ENCODE measurements around the gene COL18A1. TPM values are rescaled to one million over a fixed set of nuclear protein-coding genes. Genes with fewer than 3 reads are reported as not detected.

Gene COL18A1
- total RNA-seq, 1 donor = 33.7 TPM

DNA sequence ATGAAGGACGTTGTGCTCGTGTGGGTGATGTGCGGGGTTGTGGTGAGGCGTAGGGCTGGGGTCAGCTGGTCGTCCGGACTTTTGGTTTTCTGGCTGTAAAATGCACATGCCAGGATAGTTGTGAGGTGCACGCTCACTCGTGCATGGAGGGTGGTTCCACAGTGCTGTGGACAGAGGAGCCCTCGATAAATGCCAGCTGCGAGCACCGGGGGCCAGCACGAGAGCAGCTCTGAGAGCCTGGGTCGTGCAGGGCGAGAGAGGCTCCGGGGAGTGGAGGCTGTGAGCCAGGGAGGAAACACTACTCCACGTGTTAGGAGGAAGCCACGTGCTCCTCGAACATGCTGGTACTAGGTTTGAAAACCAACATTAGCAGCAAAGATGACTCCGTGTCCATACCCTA is 39.4 kb downstream of the COL18A1 start:
- H3K4me3 ChIP-seq (ENCODE audit: low read depth, low read length) = no peak overlapping the region
- no peak for DNase-seq (ENCODE audit: low read depth)
- TF ChIP-seq, protein P1, sequence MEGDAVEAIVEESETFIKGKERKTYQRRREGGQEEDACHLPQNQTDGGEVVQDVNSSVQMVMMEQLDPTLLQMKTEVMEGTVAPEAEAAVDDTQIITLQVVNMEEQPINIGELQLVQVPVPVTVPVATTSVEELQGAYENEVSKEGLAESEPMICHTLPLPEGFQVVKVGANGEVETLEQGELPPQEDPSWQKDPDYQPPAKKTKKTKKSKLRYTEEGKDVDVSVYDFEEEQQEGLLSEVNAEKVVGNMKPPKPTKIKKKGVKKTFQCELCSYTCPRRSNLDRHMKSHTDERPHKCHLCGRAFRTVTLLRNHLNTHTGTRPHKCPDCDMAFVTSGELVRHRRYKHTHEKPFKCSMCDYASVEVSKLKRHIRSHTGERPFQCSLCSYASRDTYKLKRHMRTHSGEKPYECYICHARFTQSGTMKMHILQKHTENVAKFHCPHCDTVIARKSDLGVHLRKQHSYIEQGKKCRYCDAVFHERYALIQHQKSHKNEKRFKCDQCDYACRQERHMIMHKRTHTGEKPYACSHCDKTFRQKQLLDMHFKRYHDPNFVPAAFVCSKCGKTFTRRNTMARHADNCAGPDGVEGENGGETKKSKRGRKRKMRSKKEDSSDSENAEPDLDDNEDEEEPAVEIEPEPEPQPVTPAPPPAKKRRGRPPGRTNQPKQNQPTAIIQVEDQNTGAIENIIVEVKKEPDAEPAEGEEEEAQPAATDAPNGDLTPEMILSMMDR (IDR thresholded peaks at IDR 0.05; ENCODE audit: insufficient read depth, low read depth, low read length) = no peak

GRCh38 chr21:45445369-45445768 is 40.4 kb downstream of the COL18A1 start:
- TF ChIP-seq, protein P1 (IDR thresholded peaks at IDR 0.05; ENCODE audit: insufficient read depth, low read depth, low read length) = no peak
- DNase-seq (ENCODE audit: low read depth) = no peak
- no peak overlapping the region for H3K4me3 ChIP-seq (ENCODE audit: low read depth, low read length)

GRCh38 chr21:45447821-45448220 is 42.9 kb downstream of the COL18A1 start:
- H3K4me3 ChIP-seq (ENCODE audit: low read depth, low read length) = no peak overlapping the region
- TF ChIP-seq, protein P1 (IDR thresholded peaks at IDR 0.05; ENCODE audit: insufficient read depth, low read depth, low read length) = no peak
- DNase-seq (ENCODE audit: low read depth) = no peak

DNA sequence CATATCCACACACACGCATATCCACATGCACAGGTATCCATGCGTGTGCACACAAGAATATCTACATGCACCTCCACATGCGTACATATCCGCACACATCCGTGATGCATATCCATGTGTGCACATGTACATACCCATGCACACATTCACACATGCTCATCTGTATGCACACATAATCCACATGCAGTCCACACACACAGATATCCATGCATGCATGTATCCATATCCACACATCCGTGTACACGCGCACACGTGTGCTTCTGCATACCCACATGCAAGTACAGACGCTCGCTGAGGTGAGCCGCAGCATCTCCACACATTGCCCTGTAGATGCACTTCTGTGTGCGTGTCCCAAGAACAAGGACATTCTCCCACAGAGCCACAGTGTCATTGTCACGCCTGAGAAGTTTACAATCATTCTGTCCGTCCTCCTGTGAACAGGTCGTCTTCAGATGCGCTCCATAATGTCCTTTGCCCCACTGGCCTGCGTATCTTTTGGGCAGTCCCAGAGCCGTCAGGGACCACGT is 43.4 kb downstream of the COL18A1 start:
- DNase-seq (ENCODE audit: low read depth) = no peak
- TF ChIP-seq, protein P1 (IDR thresholded peaks at IDR 0.05; ENCODE audit: insufficient read depth, low read depth, low read length) = no peak
- H3K4me3 ChIP-seq (ENCODE audit: low read depth, low read length) = no peak overlapping the region

- no peak overlapping the region for H3K4me3 ChIP-seq (ENCODE audit: low read depth, low read length)
- DNase-seq (ENCODE audit: low read depth) = no peak
- TF ChIP-seq, protein P1 (IDR thresholded peaks at IDR 0.05; ENCODE audit: insufficient read depth, low read depth, low read length) = no peak
These were observed 44.1 kb downstream of the COL18A1 start for GRCh38 chr21:45448810-45449657.

- no peak overlapping the region for H3K4me3 ChIP-seq (ENCODE audit: low read depth, low read length)
- no peak for DNase-seq (ENCODE audit: low read depth)
- TF ChIP-seq, protein P1 (IDR thresholded peaks at IDR 0.05; ENCODE audit: insufficient read depth, low read depth, low read length) = no peak
These were observed 44.9 kb downstream of the COL18A1 start for GRCh38 chr21:45449658-45450422.
